HG03064 (cell line): ENCODE results near the gene GPR152.

ENCODE experiments used
- ATAC-seq: cut with Tn5 transposase; IDR thresholded peaks from one replicate; pipeline ENCODE4 v1.9.1; 2021; ENCODE audit warnings: low read depth; ENCODE audit not compliant: unreplicated experiment

Gene GPR152

GRCh38 chr11:67452141-67452952, at the start of gene GPR152:
Gene GPR152, minus strand, starts transcription at chr11:67452729. Its CDS starts 5 bp downstream, at chr11:67452724.
- no peak for ATAC-seq

DNA sequence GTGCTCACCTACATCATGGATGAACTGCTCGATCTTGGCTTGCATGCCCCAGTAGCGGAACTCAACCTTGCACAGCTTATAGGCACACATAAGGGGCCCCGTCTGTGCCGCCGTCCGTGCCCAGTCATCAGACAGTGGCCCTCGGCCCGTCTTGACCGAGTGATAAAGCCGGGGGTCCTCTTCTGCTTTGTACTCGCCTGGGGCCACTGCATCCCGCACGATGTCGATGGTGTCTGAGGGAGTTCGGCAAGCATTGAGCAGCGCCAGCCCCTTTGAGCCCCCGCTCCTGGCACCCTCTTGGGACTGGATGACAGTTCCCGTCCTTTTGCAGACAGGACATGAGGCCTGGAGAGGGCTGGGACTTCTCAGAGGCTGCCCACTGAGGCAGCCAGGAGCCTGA, 49.3 kb upstream of the GPR152 start:
- no peak for ATAC-seq

DNA sequence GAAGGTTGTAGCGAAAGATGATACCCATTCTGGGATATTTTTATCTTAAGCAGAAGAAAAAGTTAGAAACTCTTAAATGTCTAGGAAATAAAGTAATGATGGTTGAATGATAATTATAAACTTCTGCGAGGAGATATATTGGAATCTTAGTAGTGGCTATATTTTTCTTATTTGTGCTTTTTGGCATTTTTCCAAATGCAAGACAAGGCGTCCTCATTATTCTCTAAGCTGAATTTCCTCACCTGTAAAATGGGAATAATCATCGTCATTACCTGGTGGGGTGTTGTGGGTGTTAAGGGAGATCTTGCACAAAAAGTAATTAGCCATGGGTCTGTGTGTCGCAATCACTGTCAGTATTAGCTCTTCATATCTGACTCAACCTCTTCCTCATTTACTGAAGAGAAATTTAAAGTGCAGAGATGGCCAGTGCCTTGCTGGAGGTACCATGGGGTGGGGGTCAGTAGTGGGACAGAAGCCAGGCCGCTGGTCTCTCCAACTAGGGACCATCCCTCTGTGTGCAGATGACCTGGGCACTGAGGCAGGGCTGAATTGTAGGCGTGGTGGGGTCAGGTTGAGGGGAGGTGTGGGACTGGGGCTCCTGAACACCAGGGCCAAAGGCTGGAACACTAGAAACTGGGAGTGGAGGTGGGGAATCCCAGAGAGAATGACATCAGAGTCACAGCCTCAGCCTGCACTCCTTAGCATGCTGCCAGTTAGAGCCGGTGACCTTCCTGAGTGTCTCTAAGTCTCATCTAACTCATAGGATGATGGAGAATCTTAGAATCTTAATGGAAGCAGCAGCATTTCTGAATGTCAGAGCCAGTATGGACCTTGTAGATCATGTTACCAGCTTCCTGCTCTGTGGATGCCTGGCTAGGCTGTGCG, 48.5 kb upstream of the GPR152 start:
- ATAC-seq: no peak

- no peak for ATAC-seq
Observed at GRCh38 chr11:67500484-67500821, 47.9 kb upstream of the GPR152 start.

DNA sequence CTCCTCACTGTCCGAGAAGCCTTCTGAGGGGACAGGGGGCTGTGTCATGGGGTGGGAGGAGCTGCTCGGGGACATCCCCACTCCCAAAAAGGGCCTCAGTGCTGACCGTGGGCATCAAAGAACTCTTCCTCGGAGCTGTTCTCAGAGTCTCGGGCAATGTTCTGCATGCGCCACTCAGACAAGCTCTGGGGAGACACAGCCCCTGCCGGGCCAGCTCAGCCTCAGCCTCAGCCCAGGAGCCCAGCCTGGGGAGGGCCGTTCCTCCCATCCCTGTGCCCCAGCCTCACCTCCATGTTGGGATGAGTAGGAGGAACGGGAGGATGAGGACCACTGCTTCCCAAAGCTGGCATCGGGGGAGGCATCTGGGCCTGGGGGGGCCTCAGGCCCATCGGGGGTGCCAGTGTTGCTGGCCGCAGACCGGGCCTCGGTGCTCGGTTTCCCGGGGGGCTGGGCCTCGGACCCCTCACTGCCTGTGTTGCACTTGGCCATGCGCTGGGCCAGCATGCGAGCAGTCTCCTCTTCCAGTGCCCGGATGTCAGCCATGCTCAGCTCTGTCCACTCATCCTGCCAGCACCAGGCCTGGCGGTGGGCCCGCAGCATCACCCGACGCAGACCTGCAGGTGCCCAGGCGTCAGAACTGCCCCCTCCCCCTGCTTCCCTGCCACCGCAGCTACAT, 47.4 kb upstream of the GPR152 start:
- no peak for ATAC-seq

DNA sequence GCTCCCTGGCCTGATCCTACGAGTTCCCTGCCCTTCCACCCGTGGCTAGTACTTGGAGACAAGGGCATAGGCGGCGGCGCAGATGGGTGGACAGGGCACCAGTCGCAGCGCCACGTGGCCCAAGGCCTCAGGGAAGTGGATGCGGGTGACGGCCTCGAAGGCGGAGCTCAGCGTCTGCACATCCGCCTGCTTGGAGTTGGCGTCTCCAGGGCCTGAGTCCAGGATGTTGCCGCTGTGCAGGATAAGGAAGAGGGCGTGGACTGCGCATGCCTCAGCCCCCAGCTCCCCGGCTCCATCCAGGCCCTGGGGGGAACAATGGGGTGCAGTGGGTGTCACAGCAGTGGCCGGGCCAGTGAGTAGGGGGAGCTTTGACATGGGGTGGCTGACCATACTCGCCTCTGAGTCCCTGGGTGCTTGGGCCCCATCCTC, 46.0 kb upstream of the GPR152 start:
- ATAC-seq: no peak

DNA sequence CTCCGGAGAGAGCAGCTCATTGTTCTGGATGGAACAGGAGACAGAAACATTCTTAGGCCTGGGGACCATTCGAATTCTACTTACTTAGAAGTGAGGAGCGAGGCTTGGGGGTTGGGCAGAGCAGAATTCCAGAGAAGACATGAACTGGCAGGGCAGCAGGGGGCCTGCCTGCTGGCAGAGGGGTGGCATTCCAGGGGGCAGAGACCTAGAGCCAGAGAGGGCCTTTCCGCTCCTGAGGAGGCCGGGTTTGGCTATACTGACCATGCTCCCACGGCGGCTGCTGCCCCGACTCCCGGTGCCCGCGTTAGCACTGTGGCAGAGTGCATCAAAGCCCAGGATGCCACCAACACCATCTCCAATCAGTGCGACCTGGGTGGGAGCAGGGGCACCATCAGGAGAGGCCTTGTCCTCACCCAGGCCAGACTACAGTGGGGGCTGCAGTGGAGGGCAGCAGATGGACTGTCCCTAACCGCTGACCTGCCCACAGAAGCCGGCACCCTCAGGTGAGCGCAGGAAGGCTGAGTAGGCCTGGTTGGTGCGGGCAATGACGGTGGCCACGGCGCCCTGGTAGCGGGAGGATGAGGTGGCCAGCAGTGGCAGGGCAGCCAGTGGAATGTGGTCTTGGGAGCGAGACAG, 45.2 kb upstream of the GPR152 start:
- ATAC-seq: no peak

GRCh38 chr11:67496113-67496512, 43.6 kb upstream of the GPR152 start:
- no peak for ATAC-seq

DNA sequence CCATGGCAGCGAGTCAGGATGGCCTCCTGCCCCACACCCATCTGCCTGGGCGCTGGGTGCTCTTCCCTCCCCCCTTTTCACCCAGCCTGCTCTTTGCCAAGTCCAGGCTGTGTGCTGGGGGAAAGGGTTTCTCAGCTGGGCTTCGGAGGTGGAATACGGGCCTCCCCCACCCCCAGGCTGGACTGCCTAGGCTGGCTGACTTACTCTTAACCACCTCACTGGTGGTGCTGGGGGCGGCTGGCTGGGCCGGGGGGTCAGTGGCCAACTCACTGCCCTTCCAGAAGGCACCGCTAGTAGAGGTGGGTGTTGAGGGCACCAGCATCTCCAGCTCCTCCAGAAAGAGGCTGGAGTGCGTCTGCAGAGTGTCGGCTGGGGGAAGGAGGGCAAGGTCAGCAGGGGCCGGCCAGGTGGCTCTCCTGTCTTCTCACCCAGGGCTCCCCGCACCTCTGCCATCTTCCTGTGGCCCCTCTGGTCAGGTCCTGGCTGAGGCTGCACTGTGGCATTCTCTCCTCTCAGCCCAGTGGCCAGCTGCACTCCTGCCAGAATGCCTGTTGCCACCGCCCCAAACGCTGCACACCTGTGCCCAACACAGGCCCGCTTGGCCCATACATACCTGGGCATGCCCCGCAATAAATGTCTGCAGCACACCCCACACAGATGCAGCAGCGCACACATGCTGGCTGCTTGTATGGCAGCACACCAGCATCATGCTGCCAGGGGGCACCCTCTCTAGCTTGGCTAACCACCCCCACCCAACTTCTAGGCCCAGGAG, 42.9 kb upstream of the GPR152 start:
- no peak for ATAC-seq

DNA sequence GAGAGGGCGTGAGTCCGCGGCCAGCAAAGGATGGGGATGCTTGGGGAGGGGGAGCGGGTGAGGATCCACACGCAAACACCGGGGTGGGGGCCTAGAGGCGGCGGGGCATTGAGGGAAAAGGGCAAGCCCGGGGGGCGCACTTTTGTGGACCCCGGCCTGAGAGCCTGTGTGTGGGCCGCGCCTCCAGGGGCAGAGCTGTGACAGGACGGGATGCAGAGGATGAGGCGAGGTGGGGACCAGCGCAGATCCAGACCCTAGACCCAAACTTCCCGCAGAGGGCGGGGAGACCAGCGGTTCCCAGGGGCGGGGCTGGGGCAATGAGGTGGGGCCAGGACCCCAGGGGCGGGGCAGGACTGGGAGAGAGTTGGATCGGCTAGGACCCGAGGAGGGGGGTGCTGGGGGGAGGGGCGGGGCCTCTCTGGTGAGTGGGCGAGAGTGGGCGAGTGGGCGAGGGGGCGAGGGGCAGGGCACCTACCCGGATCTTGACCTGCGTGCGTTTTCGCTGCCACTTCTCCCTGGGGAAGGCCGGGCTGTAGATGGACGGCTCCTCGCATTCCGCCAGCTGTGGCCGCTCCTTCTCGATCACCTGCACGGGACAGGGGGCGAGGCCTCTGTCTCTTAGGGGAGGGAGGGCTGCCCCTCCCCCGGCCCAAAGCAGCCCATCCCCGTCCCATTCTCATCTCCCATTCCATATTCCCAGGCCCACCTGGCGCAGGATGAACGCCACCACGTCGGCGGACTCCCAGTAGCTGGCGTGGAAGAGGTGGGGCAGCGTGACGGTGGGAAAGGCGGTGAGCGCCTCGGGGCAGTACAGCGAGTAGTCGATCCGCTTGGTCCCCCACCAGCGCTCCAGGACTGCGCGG, 42.1 kb upstream of the GPR152 start:
- no peak for ATAC-seq

GRCh38 chr11:67493548-67494370, 41.2 kb upstream of the GPR152 start:
- no peak for ATAC-seq

DNA sequence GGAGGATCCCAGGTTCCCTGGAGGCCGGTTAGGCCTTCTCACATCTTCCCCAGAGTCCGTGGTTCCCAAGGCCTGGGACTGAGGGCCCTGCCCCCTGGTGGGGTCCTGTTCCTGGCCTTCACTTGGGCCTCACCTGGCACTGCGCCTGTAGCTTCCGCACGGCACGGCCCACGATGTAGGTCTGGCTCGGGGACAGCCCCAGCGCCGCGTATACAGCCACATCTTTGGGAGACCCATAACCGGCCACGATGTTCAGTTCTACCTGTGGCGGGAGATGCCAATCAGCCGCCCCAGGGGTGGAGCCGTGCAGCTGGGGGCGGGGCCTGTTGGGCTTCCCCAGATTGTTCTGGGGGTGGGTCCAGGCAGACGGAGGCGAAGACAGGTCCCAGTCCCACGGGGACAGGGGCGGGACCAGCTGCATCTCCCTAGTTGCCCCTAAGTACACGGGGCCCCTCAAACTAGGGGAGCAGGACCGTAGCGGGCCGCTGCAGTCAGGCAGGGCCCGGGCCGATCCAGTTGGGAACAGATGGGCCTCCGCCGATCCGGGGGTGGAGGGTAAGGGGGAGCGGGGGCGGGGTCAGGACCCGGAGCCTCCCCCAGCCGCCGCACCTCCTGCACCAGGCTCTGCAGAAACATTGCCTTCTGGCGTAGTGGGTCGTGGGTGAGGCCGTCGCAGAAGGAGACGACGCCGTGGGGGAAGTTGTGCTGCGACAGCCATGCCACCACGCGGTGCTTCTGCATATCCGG, 40.4 kb upstream of the GPR152 start:
- ATAC-seq: no peak

DNA sequence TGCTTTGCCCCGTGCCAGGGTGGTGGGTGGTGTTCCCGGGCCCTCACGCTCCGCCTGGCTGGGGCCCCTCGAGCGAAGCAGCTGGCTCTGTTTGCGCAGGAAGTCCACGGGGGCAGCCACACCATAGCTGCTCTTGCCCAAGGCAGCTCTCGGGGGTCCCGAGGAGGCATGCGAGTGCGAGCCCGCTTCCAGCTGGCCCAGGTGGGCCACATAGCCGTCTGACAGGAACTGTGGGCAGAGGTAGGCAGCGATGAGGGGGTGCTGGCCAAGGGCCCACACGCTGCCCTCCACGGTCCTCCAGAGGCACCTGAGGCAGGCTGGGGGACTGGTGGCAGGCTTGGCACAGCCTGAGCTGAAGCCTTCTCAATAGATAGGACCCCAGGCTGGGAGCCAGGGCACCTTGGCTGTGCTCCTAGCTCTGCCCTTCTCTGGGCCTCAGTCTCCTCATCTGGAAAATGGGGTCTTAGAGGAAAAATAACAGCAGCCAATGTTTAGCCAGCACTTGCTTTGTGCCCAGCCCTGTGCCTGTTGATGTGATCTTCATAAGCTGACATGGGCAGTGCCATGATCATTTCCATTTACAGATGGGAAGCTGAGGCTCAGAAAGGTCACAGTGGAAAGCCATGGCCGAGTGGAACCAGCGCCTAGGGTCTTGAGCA, 39.7 kb upstream of the GPR152 start:
- ATAC-seq: no peak

DNA sequence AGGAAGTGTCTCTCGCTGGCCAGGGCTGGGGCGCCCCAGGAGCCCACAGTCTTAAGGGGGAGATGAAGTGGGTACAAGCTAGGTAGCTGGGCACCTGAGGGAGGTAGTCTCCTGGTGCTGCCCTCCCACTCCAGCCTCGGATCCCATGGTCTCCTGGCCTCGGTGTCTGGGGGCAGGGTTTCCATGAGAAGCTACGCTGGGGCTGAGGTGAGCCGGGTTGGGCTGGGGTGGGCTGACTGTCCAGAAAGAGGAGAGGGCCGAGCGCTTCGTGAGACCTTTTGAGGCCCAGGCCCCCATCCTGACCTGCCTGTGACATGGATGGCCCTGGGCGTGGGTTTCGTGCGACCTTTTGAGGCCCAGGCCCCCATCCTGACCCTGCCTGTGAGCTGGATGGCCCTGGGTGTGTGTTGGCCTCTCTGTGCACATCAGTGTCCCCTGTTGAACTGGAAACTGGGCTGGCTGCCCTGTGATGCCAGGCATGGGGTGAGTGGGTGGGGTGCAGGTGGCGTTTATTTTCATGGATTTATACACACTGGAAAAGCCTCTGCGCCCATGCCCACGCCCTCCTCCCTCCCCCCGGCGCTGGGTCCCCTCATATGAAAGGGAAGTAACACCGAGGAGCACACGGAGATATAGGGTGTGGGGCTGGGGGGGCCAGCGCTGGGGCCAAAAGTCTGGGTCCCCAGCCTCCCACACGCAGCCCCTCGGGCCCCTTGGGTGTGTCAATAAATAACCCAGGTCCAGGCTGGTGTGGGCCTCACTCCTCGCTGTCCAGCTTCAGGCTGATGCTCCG, 38.9 kb upstream of the GPR152 start:
- ATAC-seq: no peak

GRCh38 chr11:67490727-67491065, 38.2 kb upstream of the GPR152 start:
- ATAC-seq: no peak
